Left ventricle myocardium inferior (tissue), 1 donor: ENCODE measurements around the gene NACC2. TPM values are rescaled to one million over a fixed set of nuclear protein-coding genes. Genes with fewer than 3 reads are reported as not detected.

ENCODE experiments used
- DNase-seq: peaks from one replicate; pipeline ENCODE4 v3.0.0-alpha.2; 2020
- H3K27ac ChIP-seq: fragments of 200-600 bp; replicated peaks from 2 replicates; pipeline ENCODE4 v1.8.0; 2021
- H3K27me3 ChIP-seq: fragments of 200-600 bp; 2 replicates; pipeline ENCODE4 v1.8.0; 2021; ENCODE audit warnings: low read depth
- H3K36me3 ChIP-seq: fragments of 200-600 bp; 2 replicates; pipeline ENCODE4 v1.8.0; 2021
- H3K4me1 ChIP-seq: fragments of 200-600 bp; 2 replicates; pipeline ENCODE4 v1.8.0; 2021
- H3K4me3 ChIP-seq: fragments of 200-600 bp; 2 replicates; pipeline ENCODE4 v1.8.0; 2021; ENCODE audit warnings: mild to moderate bottlenecking, moderate library complexity
- H3K9me3 ChIP-seq: fragments of 200-600 bp; replicated peaks from 2 replicates; pipeline ENCODE4 v1.8.0; 2021
- intact Hi-C: fragments of 100-400 bp; cut with micrococcal nuclease; formaldehyde crosslinking; loops from one replicate; pipeline ENCODE4 v1.11.0; 2022
- total RNA-seq: library from RNA; stranded (reverse); fragmentation: NEBNext Ultra II Directional; extraction: Animal tissue kit (Norgen Biotek cat#: 25700); gene quantifications from one replicate; pipeline ENCODE4 v1.2.1, GENCODE V29; 2021
- TF ChIP-seq, protein P1 (sequence below): fragments of 200-600 bp; IDR thresholded peaks from 2 replicates; pipeline ENCODE4 v1.8.0; 2021; ENCODE audit warnings: antibody characterized with exemption, mild to moderate bottlenecking, borderline replicate concordance
- donor health status: DM: no; HTN: yes; CAD: no; lungs with severe emphysema.

The NACC2 gene
- total RNA-seq, 1 donor from 2014 or later, result 29.5 TPM

DNA sequence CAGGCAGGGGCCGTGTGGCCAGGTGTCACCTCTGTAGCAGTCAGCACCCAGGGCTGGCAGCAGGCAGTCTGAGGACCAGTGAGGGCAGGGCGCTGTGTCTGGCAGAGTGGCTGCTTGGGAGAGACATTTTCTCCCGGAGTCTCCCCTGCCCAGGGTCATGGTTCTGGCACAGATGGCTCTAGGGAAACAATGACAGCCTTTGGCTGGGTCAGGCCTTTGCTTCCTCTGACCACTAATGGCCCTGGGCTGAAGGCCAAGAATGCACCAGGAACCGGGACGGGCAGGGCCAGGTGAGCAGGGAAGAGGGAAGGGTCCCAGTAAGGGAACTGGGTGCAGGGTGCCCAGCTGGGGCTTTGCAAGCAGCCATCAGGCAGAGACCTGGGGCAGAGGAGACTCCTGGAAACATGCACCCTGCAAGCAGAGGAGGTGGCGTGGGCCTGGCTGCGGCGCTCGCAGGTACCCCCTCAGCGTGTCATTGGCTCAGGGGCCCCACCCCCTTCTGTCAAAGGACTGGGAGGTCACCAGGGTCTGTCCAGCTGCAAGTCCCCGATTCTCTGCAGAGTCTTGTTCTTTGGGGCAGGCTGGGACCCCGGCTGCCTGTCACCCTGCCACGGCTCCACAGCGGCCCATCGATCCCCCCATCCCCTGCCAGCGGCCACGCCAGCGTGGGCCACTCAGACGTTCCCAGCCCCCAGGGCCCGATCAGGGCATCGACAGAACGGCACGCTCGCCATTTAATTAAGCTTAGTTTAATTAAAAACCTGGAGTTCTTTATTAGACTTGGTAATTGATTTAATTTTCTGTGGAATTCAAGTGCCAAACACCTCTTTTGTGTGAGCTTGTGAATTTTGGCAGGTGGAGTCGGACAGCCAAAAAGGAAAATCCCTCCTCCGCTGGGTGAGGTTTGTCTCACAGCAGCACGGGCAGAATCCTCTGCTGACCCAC lies 42.5 kb upstream of the NACC2 start:
- DNase-seq, result no peak
- intact Hi-C loops, result no loop called here
- Histone ChIP-seq H3K27me3 (peaks cover 74% of the 10 kb centered on the region), H3K9me3 (no peaks in the 10 kb centered on the region), H3K36me3 (no peaks in the 10 kb centered on the region), H3K4me1 (peaks cover 35% of the 10 kb centered on the region), H3K27ac (no peak overlapping the region), H3K4me3 (no peak overlapping the region)
- TF ChIP-seq, protein P1, sequence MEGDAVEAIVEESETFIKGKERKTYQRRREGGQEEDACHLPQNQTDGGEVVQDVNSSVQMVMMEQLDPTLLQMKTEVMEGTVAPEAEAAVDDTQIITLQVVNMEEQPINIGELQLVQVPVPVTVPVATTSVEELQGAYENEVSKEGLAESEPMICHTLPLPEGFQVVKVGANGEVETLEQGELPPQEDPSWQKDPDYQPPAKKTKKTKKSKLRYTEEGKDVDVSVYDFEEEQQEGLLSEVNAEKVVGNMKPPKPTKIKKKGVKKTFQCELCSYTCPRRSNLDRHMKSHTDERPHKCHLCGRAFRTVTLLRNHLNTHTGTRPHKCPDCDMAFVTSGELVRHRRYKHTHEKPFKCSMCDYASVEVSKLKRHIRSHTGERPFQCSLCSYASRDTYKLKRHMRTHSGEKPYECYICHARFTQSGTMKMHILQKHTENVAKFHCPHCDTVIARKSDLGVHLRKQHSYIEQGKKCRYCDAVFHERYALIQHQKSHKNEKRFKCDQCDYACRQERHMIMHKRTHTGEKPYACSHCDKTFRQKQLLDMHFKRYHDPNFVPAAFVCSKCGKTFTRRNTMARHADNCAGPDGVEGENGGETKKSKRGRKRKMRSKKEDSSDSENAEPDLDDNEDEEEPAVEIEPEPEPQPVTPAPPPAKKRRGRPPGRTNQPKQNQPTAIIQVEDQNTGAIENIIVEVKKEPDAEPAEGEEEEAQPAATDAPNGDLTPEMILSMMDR, result no peak

DNA sequence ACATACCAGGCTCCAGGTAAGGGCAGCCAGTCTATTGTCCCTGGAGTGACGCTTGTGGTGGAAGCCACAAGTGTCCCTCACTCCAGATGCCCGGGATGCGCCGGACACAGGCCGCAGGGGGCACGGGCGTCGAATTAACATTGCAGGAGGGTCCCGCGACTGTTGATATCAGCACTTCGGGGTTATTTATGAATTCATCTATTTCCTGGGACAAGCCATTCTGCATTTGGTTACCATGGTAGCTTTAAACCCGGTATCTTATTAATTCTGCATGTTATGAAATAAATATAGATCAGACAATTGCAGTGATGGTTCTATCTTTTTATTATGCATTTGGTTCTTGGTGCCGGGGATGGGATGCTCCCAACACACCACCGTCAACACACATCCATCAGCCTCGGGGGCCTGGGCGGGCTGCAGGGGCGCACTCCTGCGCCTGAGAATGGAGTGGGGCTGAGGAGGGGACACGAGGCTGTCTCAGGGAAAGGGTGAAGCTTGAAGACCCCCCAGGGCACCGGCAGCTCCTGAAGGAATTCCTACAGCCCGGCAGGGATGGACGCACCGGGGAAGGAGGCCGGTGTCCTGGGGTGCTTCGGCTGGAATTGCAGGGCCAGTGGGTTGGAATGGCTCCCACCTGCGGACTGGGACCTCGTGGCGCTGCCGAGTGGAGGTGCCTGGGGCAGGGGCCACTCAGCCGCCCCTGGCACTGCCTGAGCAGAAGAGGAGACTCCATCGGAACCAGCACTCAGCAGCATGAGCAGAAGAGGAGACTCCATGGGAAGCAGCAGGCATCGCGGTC lies 41.2 kb upstream of the NACC2 start:
- no peaks in the 10 kb centered on the region for H3K9me3 ChIP-seq
- H3K27ac ChIP-seq, result no peak overlapping the region
- H3K27me3 ChIP-seq, result peaks cover 77% of the 10 kb centered on the region
- H3K4me3 ChIP-seq, result no peak overlapping the region
- TF ChIP-seq, protein P1, result no peak
- DNase-seq, result no peak
- H3K4me1 ChIP-seq, result peaks cover 39% of the 10 kb centered on the region
- intact Hi-C loops, result no loop called here
- H3K36me3 ChIP-seq, result no peaks in the 10 kb centered on the region

DNA sequence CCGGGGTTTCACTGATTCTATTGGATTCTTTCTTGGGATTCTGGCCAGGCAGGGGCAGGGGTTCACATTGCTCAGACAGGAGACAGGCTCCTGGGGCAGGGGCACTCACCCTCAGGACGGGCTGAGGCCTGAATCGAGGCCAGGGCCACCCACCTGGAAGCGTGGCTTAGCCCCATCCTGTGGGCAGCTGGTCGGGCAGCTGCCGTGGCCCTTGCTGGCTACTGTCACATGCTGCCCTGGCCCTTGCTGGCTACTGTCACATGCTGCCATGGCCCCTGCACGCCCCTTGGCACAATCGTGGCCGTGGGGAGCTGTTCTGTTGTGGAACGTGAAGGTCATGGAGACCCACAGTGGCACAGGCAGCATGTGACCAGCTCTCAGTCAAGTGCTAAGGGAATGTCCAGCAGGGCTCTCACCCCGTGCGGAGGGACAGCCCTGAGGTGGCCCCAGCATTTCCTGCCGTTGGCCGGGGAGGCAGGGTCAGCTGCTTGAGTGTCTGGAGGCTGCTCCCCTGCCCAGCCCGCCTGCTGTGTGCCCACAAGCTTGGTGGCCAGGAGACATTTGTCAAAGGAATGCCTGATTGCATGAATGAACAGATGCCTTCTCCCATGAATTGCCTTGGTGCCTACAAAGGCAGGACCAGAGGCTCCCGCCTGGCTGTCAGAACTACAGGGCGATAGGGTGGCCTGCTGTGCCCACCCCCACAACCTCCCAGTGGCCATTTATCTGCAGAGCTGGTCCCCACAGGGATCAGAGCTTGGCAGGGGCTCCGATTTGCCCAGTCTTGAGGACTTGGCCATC lies 40.4 kb upstream of the NACC2 start:
- no peak for DNase-seq
- intact Hi-C loops, result no loop called here
- H3K27me3 ChIP-seq, result peaks cover 85% of the 10 kb centered on the region

DNA sequence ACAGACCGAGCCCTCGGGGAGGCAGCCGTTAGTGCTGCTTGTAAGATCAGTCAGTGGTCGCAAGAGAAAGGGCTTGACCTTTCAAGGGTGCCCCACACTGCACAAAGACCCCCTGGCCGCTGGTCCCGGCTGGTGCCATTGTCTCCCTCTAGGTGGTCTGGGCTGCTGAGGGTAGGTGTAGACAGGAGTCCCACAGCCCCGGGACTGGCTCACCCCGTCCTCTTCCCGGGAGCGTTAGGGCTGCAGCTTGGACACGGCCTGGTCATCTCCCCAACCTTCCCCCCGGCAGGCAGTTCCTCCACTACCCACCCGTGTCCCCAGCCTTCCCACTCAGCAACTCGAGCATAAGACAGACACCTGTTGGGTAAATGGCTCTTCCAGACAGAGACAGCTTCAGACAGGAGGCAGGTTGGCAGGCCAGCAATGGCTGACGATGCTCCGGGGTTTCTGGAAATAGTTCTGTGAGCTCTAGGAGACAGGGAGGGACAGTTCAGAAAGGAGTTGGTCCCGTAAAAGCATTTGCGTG lies 38.9 kb upstream of the NACC2 start:
- intact Hi-C loops, result no loop called here
- peak overlapping the region; percentile 64 for H3K4me3 ChIP-seq
- TF ChIP-seq, protein P1, result no peak
- peaks cover 96% of the 10 kb centered on the region for H3K27me3 ChIP-seq
- no peaks in the 10 kb centered on the region for H3K36me3 ChIP-seq
- peaks cover 39% of the 10 kb centered on the region for H3K4me1 ChIP-seq
- H3K27ac ChIP-seq, result no peak overlapping the region
- DNase-seq, result no peak
- H3K9me3 ChIP-seq, result no peaks in the 10 kb centered on the region

More for the DNA sequence above, 40.4 kb upstream of the NACC2 start:
- no peak overlapping the region for H3K27ac ChIP-seq
- TF ChIP-seq, protein P1, result no peak
- no peaks in the 10 kb centered on the region for H3K9me3 ChIP-seq
- H3K4me3 ChIP-seq, result no peak overlapping the region
- no peaks in the 10 kb centered on the region for H3K36me3 ChIP-seq
- H3K4me1 ChIP-seq, result peaks cover 39% of the 10 kb centered on the region
